CD4-positive, alpha-beta T cell treated with Interleukin-12 subunit alpha and Interleukin-12 subunit beta, for 1 hour (primary cell): ENCODE data around the gene DLG3.
"Not testable (repeated sequence)": the region's sequence is repeated elsewhere in the genome, so short reads cannot be mapped to it uniquely, and the experiment has no call there.

ENCODE experiments used
- DNase-seq: peaks from one replicate; pipeline ENCODE4 v3.0.0-alpha.2; 2020

The DLG3 gene

DNA sequence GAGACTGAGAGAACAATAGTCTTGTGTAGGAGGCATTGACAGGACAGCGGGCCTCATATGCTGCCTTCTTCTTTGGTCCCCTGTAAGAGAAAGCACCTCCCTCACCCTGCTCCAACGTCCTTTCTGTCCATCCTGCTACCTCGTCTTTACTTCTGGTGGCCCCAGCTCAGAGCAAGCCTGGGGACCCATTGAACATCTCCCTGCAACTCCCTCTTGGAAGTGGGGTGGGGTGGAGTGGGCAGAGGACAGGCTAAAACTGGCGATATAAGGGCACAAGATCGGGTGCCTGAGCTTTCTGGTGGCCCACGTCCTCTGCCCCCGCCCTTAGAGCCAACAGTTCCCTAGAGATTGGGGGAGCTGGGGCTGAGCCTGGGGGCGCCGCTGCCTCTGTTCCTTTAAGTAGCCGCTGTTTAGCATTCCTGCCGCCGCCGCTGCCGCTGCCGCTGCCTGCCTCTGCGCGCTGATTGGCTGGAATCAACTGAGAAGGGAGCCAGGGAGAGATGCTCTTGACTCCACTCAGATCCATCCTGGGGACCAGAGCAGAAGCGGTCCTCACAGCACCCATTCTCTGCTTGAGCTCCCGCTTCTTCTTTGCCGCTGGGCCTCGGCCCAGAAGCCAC is at the start of gene DLG3:
Gene DLG3 (plus strand): TSS at position 510 of the 620 bp plus-strand sequence. CDS start 367 bp downstream, outside the sequence.
- DNase-seq, result peak; percentile 38

DNA sequence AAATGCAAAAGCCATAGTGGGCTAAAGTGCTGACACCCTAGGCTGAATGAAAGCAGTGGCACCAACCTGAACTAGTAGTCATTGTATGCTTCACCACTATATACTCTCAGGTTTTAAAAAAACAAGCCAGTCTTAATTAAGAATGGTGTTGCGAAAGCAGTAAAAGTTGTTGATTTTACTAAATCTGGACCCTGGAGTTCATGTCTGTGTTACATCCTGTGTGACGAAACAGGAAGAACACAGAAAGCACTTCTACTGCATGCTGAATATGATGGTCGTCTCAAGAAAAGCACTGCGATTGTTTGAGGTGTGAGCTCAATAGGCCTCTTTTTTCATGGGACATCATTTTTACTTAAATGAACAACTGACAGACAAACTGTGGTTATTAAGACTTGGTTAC is 45.7 kb upstream of the DLG3 start:
- DNase-seq, result peak; percentile 66

DNA sequence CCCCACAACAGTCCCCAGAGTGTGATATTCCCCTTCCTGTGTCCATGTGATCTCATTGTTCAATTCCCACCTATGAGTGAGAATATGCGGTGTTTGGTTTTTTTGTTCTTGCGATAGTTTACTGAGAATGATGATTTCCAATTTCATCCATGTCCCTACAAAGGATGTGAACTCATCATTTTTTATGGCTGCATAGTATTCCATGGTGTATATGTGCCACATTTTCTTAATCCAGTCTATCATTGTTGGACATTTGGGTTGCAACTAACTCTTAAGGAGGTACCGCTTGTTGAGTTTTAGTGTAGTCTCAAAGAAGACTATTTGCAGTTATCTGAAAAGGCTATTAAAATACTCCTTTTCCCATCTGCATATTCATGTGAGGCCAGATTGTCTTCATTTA is 44.5 kb upstream of the DLG3 start:
- DNase-seq, result not testable (repeated sequence)

GRCh38 chrX:70402721-70403120 is 41.9 kb upstream of the DLG3 start:
- no peak for DNase-seq

DNA sequence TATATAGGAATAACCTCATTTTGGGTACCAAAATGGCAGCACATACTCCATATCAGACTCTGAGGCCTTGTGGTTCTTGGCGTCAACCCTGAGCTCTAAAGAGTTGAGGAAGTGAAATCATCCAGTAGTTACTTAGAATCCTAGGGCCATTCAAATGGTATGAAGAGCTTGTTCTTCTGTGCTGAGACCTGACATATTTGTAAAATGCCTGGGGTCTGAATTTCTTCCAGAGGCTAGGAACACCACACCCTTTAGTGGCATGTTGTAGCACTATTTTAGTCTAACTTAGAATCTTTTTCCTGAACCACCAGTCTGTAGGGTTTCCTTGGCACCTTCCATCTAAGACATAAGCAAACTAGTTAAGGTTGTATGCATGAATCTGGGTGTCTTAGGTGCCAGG is 39.6 kb upstream of the DLG3 start:
- DNase-seq, result no peak

GRCh38 chrX:70410921-70411320 is 33.7 kb upstream of the DLG3 start:
- no peak for DNase-seq

GRCh38 chrX:70411475-70411874 is 33.2 kb upstream of the DLG3 start:
- DNase-seq, result no peak

GRCh38 chrX:70421618-70422017 is 23.0 kb upstream of the DLG3 start:
- no peak for DNase-seq

- DNase-seq, result no peak
These were observed 21.7 kb upstream of the DLG3 start, which contains the start of gene GDPD2 for GRCh38 chrX:70422851-70423341. TSS of gene GDPD2 (plus strand) at chrX:70423314. CDS start at chrX:70424985, 1,671 bp downstream.

DNA sequence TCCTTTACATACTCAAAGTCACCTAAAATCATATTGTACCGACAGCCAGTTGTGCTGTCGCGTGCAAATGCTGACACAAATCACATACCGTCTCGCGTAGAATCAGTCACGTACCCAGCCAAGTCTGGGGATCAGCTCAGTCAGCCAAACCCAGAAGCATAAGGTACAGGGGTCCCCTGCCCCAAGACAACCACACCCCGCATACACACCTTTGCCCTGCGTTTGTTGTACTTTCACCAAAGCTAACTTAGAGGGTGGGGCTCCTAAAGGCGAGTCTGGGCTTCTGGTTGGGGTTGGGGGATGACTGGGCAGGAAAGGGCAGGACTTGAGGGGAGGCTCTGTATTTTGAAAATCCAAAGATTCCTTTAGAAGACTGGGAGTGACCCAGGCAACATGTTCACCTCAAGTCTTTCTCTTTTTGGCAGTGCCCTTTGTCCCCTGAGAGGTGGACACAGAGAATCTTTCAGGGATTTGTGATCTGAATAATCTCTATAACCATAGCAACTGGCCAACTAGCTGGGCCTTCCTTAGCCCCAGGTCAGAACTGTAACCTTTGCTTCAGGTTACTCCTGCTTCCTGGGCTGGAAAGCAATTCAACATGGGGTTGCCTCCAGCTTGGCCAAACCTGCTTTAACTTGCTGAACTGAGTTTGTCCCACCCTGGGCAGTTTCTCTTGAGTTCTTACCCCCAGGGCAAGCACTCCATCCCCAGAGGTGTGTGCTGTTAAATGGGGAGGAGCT is 20.5 kb upstream of the DLG3 start:
- DNase-seq, result no peak

GRCh38 chrX:70424801-70425200 is 19.8 kb upstream of the DLG3 start:
- DNase-seq, result no peak

DNA sequence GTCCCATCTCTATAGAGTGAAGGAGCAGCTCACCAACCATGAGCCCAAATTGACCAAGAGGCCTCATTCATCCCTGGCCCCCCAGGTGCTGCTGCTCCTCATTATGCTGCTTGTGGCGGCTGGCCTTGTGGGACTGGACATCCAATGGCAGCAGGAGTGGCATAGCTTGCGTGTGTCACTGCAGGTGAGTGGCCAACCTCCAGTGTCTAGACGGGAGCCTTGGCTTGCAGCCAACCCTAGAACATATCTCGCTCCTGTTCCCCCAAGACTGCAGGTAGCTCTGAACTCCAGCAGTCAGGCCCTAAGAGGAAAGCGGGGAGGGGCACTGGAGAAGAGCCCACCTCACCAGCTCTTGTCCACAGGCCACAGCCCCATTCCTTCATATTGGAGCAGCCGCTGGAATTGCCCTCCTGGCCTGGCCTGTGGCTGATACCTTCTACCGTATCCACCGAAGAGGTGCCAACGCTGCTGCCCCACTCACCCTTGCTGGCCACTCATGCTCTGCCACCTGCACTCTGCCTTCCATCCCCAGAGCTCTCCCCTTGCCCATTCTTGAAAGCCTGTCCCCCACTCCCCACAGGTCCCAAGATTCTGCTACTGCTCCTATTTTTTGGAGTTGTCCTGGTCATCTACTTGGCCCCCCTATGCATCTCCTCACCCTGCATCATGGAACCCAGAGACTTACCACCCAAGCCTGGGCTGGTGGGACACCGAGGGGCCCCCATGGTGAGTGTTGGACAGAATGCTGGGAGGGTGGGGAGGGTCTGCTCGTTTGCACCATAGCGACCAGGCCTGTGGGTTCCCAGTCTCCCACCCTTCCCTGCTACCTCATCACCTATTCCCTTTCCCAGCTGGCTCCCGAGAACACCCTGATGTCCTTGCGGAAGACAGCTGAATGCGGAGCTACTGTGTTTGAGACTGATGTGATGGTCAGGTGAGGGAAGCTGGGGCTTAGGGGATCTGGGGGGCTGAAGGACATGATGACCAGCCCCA is 18.1 kb upstream of the DLG3 start:
- no peak for DNase-seq

- DNase-seq, result no peak
These were observed 17.3 kb upstream of the DLG3 start for GRCh38 chrX:70427365-70427764.

GRCh38 chrX:70429759-70430158 is 14.9 kb upstream of the DLG3 start:
- DNase-seq, result no peak

- no peak for DNase-seq
These were observed 11.4 kb upstream of the DLG3 start for GRCh38 chrX:70432936-70433847.

- peak; percentile 81 for DNase-seq
These were observed 10.7 kb upstream of the DLG3 start for GRCh38 chrX:70433848-70434351.

GRCh38 chrX:70434352-70434866 is 10.2 kb upstream of the DLG3 start:
- DNase-seq, result peak; percentile 77

DNA sequence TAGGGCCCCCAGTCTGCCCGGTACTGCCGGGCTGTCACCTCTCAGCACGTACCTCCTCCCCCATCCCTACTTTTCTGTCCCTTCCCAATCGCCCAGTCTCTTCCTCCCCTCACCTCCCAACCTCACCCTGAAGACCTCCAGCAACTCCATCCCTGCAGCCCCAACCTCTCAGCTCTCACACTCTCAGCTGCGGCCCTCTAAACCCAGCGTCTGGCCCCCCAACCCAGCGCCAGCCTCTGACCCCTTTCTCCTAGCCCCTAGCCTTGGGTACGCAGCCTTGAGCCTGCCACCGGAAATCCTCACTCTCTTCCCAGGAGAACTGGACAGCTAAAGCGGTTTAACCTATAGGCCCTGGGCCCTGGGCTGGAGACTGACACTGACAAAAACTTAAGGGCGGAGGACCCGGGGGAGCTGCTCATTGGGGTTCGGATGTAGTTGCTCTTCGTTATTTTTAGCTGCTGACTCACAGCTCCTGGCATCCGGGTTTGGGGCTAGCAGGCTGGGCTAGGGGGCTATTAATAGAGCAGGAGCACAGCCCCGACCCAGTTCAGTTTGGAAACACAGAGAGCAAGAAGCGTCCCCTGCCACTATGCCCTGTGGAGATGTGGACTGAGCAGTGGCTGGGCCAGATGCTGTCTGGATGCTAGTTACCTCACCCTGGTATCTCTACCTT is 9.6 kb upstream of the DLG3 start:
- DNase-seq, result peak; percentile 32

- DNase-seq, result no peak
These were observed 8.3 kb upstream of the DLG3 start for GRCh38 chrX:70436343-70436742.

DNA sequence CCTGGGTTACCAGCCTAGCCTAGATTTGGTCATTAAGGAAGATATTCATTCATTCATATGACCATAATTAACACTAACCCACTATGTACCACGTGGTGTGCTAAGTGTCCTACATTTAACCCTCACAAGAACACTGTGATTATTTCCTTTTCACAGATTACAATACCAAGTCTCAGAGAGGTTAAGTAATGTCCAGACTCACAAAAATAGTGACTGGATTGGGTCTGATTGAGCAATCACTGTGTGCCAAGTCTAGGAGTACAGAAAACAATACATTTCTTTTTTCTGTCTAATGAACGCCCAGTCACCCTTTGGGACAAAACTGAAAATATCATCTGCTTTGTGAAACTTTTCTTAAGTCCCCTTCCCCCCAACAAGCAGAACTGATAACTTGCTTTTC is 7.6 kb upstream of the DLG3 start:
- no peak for DNase-seq
